Measurements from ENCODE around the gene ANKRD62. TPM values are rescaled to one million over a fixed set of nuclear protein-coding genes. Genes with fewer than 3 reads are reported as not detected.
"Not testable (repeated sequence)": the region's sequence is repeated elsewhere in the genome, so short reads cannot be mapped to it uniquely, and the experiment has no call there.

The ANKRD62 gene
- total RNA-seq, 2 experiments from 2014 or later = not detected

DNA sequence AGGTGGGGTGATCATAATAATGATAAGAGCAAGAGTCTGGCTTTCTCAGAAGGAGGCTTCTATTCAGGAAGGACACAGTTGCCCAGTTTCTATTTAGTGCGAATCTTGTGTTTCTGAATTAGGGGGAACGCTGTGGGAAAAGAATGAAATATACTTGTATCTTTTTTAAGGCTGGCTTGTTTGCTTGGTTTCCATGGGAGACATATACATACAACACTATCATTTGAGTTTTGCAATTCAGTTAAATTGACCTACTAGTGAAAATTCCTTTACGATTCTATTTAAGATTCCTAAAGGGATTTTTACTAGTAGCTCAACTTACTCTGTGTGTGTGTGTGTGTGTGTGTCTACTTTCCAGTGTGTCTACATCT is 24.7 kb upstream of the ANKRD62 start:
- POLR2A ChIA-PET = no interaction called here

DNA sequence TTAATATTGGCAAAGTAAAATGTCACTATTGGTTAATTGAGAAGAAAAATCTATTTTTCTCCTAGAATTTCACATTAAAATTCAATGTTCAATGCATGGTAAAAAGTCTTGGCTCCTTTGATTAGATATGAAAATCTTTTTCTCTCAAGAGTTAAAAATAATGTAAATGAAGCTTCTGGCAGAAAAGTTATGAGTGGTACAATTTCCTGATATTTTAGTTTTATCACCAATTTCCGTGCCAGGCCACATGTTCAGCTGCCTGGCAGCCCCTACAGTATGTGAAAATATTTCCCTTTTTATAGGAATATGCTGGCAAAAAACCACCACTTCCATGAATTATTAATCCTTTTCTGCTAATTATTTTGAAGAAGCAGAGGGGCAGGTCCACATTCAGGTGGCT is 22.6 kb upstream of the ANKRD62 start:
- DNase-seq; ATAC-seq; H3K36me3 Mint-ChIP-seq (ENCODE audit: low read depth); H3K4me1 Mint-ChIP-seq (ENCODE audit: low read depth); CTCF ChIA-PET; H3K4me3 Mint-ChIP-seq; H3K27ac Mint-ChIP-seq; H3K9me3 Mint-ChIP-seq (ENCODE audit: insufficient read depth); POLR2A ChIA-PET: not testable (repeated sequence)
- peaks cover 21% of the 10 kb centered on the region for H3K27me3 Mint-ChIP-seq (ENCODE audit: low read depth)

More for the DNA sequence above, 24.7 kb upstream of the ANKRD62 start:
- Mint-ChIP-seq H3K36me3 (ENCODE audit: low read depth) (no peaks in the 10 kb centered on the region), H3K27me3 (ENCODE audit: low read depth) (peaks cover 10% of the 10 kb centered on the region), H3K9me3 (ENCODE audit: insufficient read depth) (no peaks in the 10 kb centered on the region), H3K27ac (no peak overlapping the region), H3K4me1 (ENCODE audit: low read depth) (no peaks in the 10 kb centered on the region), H3K4me3 (no peak overlapping the region)
- ATAC-seq = no peak
- no peak for DNase-seq
- CTCF ChIA-PET = no interaction called here

DNA sequence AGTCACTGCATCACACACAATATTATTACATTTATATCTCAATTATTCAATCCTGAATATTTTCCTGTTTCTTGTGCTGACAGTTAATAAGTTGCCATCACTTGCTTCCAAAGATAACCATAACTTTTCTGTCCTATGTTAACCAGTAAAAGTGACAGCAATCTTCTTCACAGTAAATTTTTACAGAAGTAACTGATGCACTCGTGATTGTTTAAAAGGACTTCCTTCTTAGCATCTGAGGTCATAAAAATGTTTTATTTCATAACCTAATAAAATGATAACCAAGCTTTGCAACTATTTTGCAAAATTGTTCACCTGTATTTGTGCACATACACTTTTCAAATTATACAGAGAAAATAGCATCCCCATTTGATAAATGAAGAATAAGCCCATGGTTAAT is 20.6 kb upstream of the ANKRD62 start:
- no peak overlapping the region for H3K27ac Mint-ChIP-seq
- ATAC-seq (no peak), DNase-seq (no peak)
- H3K4me1 Mint-ChIP-seq (ENCODE audit: low read depth) = no peaks in the 10 kb centered on the region
- CTCF ChIA-PET = no interaction called here
- H3K9me3 Mint-ChIP-seq (ENCODE audit: insufficient read depth) = no peaks in the 10 kb centered on the region
- H3K36me3 Mint-ChIP-seq (ENCODE audit: low read depth) = no peaks in the 10 kb centered on the region
- H3K4me3 Mint-ChIP-seq = no peak overlapping the region
- POLR2A ChIA-PET = no interaction called here
- peaks cover 26% of the 10 kb centered on the region for H3K27me3 Mint-ChIP-seq (ENCODE audit: low read depth)

DNA sequence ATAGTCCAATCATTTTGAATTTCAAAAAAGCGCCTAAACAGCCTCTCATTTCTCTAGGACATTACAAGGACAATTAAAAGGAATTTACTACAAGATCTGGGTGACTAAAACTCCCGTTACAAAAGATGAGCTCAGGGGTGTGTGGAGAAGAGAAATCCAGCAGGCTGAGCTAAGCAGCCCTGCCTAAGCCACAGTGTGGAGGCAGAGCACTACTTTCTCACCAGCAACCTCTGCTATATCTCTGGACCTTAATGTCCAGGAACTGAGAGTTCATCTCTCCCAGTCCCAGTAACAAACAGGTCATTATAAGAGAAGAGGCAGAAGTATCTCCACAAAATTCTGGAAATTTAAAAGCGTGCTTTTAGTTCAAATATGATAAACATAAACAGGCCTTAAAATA is 18.9 kb upstream of the ANKRD62 start:
- DNase-seq (no peak), ATAC-seq (no peak)
- Mint-ChIP-seq H3K27ac (no peak overlapping the region), H3K36me3 (ENCODE audit: low read depth) (no peaks in the 10 kb centered on the region), H3K4me3 (no peak overlapping the region), H3K9me3 (ENCODE audit: insufficient read depth) (no peaks in the 10 kb centered on the region), H3K4me1 (ENCODE audit: low read depth) (no peaks in the 10 kb centered on the region), H3K27me3 (ENCODE audit: low read depth) (peaks cover 29% of the 10 kb centered on the region)
- CTCF ChIA-PET = no interaction called here
- POLR2A ChIA-PET = no interaction called here

DNA sequence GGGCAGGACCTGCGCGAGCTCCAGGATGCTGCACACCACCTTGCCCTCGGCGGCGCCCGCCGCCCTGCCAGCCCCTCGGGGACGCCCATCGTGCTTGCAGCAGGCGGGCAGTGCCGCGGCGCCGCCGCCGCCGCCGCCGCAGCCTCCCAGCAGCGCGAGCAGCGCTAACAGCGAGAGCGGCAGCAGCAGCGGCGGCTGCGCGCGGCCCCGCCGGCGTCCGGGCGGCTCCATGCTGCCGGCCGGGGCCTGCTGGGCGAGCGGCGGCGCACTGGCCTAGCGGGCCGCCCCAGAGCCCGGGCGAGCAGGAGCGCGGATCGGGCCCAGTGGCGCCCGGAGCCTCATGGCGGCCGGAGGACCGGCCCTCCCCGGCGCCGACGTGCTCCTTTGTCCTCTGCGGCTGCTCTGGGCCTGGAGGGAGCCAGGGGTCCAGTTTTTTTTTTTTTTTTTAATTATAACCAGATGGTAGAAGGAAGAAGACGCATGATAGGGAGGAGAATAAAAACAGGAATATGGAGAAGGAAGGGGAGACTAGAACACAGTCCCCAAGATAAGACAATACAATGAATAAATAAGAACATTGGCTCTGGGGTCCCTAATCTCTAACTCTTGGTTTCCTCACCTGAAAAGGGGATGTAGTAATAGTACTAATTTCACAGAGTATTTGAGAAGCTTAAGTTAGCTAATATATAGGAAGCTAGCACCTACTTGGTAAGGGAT is 17.1 kb upstream of the ANKRD62 start:
- Mint-ChIP-seq H3K27me3 (ENCODE audit: low read depth) (peaks cover 27% of the 10 kb centered on the region), H3K27ac (no peak overlapping the region), H3K9me3 (ENCODE audit: insufficient read depth) (no peaks in the 10 kb centered on the region), H3K36me3 (ENCODE audit: low read depth) (no peaks in the 10 kb centered on the region), H3K4me3 (no peak overlapping the region), H3K4me1 (ENCODE audit: low read depth) (no peaks in the 10 kb centered on the region)
- DNase-seq = no peak
- peak; percentile 68 for ATAC-seq
- CTCF ChIA-PET = no interaction called here
- POLR2A ChIA-PET = no interaction called here

DNA sequence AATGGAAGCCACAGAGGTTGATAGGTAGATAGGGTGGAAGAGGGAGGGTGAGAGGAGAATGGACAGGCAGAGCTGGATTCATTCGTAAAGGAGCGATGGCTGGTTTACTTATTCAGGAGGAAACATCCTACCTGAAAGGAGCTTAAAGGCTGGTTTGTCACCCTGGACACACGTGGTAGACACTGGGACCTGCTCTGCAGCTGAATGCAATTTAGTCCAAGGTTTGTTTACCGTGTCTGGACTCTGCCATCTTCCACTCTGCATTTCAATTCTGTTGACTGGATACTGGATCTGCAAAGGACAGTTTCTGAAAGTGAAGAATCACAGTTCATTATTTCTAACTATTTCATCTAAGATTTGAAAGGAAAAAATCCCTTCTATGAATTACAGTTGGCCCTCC is 15.6 kb upstream of the ANKRD62 start:
- H3K27me3 Mint-ChIP-seq (ENCODE audit: low read depth) = peaks cover 28% of the 10 kb centered on the region
- POLR2A ChIA-PET; H3K9me3 Mint-ChIP-seq (ENCODE audit: insufficient read depth); DNase-seq; H3K27ac Mint-ChIP-seq; H3K4me1 Mint-ChIP-seq (ENCODE audit: low read depth); H3K36me3 Mint-ChIP-seq (ENCODE audit: low read depth); H3K4me3 Mint-ChIP-seq; CTCF ChIA-PET; ATAC-seq: not testable (repeated sequence)

DNA sequence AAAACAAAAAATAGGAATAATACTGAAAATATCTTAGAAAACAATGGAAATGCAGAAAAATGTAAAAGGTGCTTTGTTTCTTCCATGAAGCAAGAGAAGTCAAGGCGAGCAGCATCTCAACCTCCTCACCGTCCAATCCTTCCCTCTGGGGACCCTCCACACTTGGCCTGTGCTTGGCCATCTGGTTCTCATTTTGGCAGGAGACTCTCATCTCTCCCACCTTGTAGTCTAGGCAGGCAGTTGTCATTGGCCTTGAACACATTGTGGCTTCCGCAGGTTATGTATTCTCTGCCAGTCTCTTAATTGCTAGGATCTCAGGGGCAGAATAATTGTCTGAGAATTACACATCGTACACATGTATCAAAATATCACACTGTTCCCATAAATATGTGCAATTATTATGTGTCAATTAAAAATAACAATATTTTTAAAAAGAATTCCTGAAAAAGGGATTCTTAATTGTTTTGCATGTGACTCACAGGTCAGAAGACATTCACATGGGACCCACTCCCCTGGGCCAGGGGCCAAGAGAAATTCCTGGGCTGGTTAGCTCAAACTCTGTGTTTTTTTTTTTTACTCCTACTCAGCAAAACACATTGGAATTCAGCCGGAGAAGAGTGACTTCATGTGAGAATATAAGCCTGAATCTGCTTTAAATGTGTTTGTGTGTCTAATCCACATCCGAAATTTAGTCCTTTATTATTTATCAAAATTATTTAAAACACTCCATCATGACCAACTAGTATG is 14.0 kb upstream of the ANKRD62 start:
- H3K4me3 Mint-ChIP-seq = no peak overlapping the region
- ChIA-PET POLR2A (no interaction called here), CTCF (no interaction called here)
- no peak overlapping the region for H3K27ac Mint-ChIP-seq
- H3K4me1 Mint-ChIP-seq (ENCODE audit: low read depth) = no peaks in the 10 kb centered on the region
- ATAC-seq (no peak), DNase-seq (no peak)
- peaks cover 28% of the 10 kb centered on the region for H3K27me3 Mint-ChIP-seq (ENCODE audit: low read depth)
- no peaks in the 10 kb centered on the region for H3K36me3 Mint-ChIP-seq (ENCODE audit: low read depth)
- H3K9me3 Mint-ChIP-seq (ENCODE audit: insufficient read depth) = no peaks in the 10 kb centered on the region

DNA sequence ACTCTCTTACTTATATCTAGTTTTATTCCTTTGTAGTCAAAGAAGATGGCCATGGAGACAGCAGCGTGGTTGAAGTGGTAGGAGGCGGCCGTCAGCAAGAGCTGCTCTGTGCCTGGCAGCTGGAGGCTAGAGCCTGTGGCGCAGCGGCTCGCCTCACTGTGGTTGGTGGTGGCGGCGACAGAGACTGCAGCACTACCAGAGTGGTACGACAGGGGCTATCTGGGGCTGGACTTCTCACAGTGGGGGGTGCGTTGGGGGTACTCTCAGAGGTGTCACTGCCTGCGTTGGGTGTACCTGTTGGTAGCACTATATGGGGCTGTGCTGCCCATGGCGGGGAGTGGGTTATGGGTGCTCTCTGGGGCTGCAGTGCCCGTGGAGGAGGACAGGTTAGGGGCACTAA is 8.5 kb upstream of the ANKRD62 start:
- H3K4me1 Mint-ChIP-seq (ENCODE audit: low read depth) = no peaks in the 10 kb centered on the region
- H3K27ac Mint-ChIP-seq = no peak overlapping the region
- no peaks in the 10 kb centered on the region for H3K36me3 Mint-ChIP-seq (ENCODE audit: low read depth)
- ATAC-seq = no peak
- H3K4me3 Mint-ChIP-seq = no peak overlapping the region
- peaks cover 7% of the 10 kb centered on the region for H3K27me3 Mint-ChIP-seq (ENCODE audit: low read depth)
- no peaks in the 10 kb centered on the region for H3K9me3 Mint-ChIP-seq (ENCODE audit: insufficient read depth)
- ChIA-PET CTCF (no interaction called here), POLR2A (no interaction called here)
- DNase-seq = no peak

DNA sequence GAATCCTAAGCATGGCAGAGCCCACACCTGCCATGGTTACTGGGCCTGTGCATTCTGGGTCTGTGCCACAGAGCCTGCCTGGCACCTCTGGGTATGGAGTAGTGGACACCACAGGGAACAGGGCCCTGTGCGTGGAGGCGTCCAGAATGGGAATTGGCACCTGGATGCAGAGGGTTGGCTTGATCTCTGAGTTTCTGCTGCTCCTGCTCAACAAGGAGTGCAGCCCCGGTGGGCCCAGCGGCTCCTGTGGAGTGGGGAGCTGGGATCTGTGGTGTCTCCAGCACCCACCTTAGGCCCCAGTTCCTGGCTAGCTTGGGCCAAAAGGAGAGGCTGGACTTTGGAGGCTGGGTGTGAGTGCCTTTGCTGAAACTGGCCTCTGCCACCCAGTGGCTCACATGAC is 7.9 kb upstream of the ANKRD62 start:
- Mint-ChIP-seq H3K27ac (no peak overlapping the region), H3K27me3 (ENCODE audit: low read depth) (peaks cover 7% of the 10 kb centered on the region), H3K4me1 (ENCODE audit: low read depth) (no peaks in the 10 kb centered on the region), H3K4me3 (no peak overlapping the region), H3K36me3 (ENCODE audit: low read depth) (no peaks in the 10 kb centered on the region), H3K9me3 (ENCODE audit: insufficient read depth) (no peaks in the 10 kb centered on the region)
- ATAC-seq (no peak), DNase-seq (no peak)
- POLR2A ChIA-PET = no interaction called here
- CTCF ChIA-PET = no interaction called here

DNA sequence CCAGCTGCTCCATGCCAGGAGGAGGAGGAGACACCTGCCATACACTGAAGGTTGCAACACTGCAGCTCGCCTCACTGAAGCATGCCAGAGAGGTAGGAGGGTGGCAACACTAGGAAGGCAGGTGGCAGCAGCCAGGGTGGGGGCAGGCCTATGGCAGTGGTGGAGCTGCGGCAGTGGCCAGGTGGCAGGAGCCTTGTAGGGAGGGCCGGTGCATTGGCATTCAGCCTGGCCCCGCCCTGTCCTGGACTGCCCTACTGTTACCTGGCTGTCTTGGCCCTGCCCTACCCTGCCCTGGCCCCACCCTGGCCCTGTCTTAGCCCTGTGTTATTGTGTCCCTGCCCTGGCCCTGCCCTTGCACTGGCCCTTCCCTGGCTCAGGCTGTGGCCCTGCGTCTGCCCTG is 7.4 kb upstream of the ANKRD62 start:
- H3K4me1 Mint-ChIP-seq (ENCODE audit: low read depth) = no peaks in the 10 kb centered on the region
- ChIA-PET CTCF (no interaction called here), POLR2A (no interaction called here)
- ATAC-seq = no peak
- H3K27ac Mint-ChIP-seq = no peak overlapping the region
- no peaks in the 10 kb centered on the region for H3K9me3 Mint-ChIP-seq (ENCODE audit: insufficient read depth)
- no peak for DNase-seq
- no peak overlapping the region for H3K4me3 Mint-ChIP-seq
- H3K36me3 Mint-ChIP-seq (ENCODE audit: low read depth) = no peaks in the 10 kb centered on the region
- H3K27me3 Mint-ChIP-seq (ENCODE audit: low read depth) = peaks cover 7% of the 10 kb centered on the region

DNA sequence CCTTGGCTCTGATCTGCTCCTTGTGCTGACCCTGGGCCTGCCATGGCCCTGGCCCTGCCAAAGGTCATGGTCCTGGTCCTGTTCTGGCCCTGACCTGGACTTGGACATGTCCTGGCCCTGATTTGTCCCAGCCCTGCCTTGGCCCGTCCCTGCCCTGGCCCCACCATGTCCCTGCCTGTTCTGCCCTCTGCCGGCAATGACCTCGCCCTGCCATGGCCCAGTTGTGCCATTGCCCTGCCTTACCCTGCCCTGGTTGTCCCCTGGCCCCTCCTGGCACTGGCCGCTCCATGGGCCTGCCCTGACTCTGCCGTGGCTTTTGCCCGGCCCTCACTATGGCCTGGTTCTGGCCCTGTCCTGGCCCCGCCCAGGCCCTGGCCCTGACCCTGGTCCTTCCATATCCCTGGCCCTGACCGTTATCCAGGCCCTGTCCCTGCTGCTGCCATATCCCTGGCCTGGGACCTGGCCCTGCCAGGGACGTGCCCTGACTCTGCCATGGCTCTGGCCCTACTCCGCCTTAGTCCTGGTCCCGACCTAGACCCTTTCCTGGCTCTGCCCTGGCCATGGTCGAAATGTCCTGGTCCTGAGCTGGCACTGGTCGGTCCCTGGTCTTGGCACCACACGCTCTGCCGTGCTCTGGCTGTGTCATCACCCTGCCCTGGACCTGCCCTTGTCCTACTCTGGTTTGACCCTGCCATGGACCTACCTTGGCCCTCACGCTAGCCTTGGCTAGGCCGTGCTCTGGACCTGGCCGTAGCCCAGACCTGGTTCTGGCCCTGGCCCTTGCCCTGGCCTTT is 6.8 kb upstream of the ANKRD62 start:
- H3K27ac Mint-ChIP-seq = no peak overlapping the region
- H3K27me3 Mint-ChIP-seq (ENCODE audit: low read depth) = peaks cover 7% of the 10 kb centered on the region
- no peak for DNase-seq
- ChIA-PET CTCF (no interaction called here), POLR2A (no interaction called here)
- no peaks in the 10 kb centered on the region for H3K9me3 Mint-ChIP-seq (ENCODE audit: insufficient read depth)
- no peaks in the 10 kb centered on the region for H3K4me1 Mint-ChIP-seq (ENCODE audit: low read depth)
- no peaks in the 10 kb centered on the region for H3K36me3 Mint-ChIP-seq (ENCODE audit: low read depth)
- no peak overlapping the region for H3K4me3 Mint-ChIP-seq
- no peak for ATAC-seq

DNA sequence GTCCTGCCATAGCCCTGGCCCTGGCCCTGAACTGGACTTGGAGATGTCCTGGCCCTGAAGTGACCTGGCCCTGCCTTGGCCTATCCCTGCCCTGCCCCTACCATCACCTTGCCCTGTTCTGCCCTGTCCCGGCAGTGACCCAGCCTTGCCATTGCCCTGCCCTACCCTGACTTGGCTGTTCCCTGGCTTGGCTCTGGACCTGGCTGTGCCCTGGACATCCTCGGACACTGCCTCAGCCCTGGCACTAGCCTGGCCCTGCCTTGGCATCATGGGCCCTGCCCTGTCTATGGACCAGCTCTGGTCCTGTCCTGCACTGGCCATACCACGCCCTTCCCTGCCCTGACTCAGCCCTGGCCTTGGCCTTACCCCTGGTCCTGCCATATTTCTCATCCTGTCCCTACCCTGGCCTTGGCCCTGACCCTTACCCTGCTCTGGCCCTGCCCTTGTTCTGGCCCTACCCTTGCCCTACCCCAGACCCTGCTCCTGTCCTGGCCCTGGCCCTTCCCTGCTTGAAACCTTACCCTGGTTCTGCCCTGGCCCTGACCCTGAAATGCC is 6.1 kb upstream of the ANKRD62 start:
- Mint-ChIP-seq H3K36me3 (ENCODE audit: low read depth) (no peaks in the 10 kb centered on the region), H3K4me1 (ENCODE audit: low read depth) (no peaks in the 10 kb centered on the region), H3K27ac (no peak overlapping the region), H3K9me3 (ENCODE audit: insufficient read depth) (no peaks in the 10 kb centered on the region), H3K27me3 (ENCODE audit: low read depth) (peaks cover 5% of the 10 kb centered on the region), H3K4me3 (no peak overlapping the region)
- CTCF ChIA-PET = no interaction called here
- POLR2A ChIA-PET = no interaction called here
- no peak for DNase-seq
- ATAC-seq = no peak

Measured in activated CD8-positive, alpha-beta T cell treated with anti-CD3 and anti-CD28 coated beads, Interleukin-2, amount 10 ng/mL, durations not matched to agents 7 days and 5 days (primary cell).